ENCODE results near the gene TMIGD2.
"Not testable (repeated sequence)": the region's sequence is repeated elsewhere in the genome, so short reads cannot be mapped to it uniquely, and the experiment has no call there.

The TMIGD2 gene

GRCh38 chr19:4246767-4247593, 55.2 kb downstream of the TMIGD2 start, which contains the start of gene YJU2:
YJU2 (plus strand) TSS chr19:4247080; CDS start chr19:4247147, 67 bp downstream.
- Histone ChIP-seq H2AFZ (ENCODE audit: low read depth, low read length) (peak within 1 kb of the TSS; percentile 78), H3K9ac (ENCODE audit: low read length) (peak within 1 kb of the TSS; percentile 82), H3K4me3 (ENCODE audit: low read length) (peak within 1 kb of the TSS; percentile 80), H3K79me2 (ENCODE audit: low read length) (peaks cover 9% of the 10 kb centered on the region), H3K27me3 (ENCODE audit: low read depth, low read length) (no peaks in the 10 kb centered on the region), H3K36me3 (replicated peaks; ENCODE audit: low read depth, low read length) (peaks cover 45% of the 10 kb centered on the region), H3K9me3 (ENCODE audit: insufficient read depth, low read length) (no peaks in the 10 kb centered on the region), H3K4me2 (ENCODE audit: low read length) (peak within 1 kb of the TSS; percentile 69), H4K20me1 (ENCODE audit: insufficient read depth, low read length) (no peaks in the 10 kb centered on the region), H3K27ac (ENCODE audit: low read length) (peak within 1 kb of the TSS; percentile 87), H3K4me1 (ENCODE audit: low read length) (peaks cover 26% of the 10 kb centered on the region)
- TF ChIP-seq, protein P1, sequence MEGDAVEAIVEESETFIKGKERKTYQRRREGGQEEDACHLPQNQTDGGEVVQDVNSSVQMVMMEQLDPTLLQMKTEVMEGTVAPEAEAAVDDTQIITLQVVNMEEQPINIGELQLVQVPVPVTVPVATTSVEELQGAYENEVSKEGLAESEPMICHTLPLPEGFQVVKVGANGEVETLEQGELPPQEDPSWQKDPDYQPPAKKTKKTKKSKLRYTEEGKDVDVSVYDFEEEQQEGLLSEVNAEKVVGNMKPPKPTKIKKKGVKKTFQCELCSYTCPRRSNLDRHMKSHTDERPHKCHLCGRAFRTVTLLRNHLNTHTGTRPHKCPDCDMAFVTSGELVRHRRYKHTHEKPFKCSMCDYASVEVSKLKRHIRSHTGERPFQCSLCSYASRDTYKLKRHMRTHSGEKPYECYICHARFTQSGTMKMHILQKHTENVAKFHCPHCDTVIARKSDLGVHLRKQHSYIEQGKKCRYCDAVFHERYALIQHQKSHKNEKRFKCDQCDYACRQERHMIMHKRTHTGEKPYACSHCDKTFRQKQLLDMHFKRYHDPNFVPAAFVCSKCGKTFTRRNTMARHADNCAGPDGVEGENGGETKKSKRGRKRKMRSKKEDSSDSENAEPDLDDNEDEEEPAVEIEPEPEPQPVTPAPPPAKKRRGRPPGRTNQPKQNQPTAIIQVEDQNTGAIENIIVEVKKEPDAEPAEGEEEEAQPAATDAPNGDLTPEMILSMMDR (IDR thresholded peaks at IDR 0.05; ENCODE audit: low read depth, low read length) = peak; percentile 47
- no peak for TF ChIP-seq EZH2phosphoT487 (IDR thresholded peaks at IDR 0.05; ENCODE audit: low read depth)

DNA sequence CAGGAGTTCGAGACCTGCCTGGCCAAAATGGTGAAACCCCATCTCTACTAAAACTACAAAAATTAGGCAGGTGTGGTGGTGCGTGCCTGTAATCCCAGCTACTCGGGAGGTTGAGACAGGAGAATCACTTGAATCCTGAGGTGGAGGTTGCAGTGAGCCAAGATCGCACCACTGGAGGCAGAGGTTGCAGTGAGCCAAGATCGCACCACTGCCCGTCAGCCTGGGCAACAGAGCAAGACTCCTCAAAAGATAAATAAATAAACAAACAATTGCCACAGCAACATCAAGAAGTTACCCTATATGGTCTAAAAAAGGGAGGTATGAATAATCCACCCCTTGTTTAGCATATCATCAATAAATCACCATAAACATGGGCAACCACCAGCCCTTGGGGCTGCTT, 56.3 kb downstream of the TMIGD2 start:
- H4K20me1 ChIP-seq (ENCODE audit: insufficient read depth, low read length); H3K9me3 ChIP-seq (ENCODE audit: insufficient read depth, low read length); H3K79me2 ChIP-seq (ENCODE audit: low read length); H3K9ac ChIP-seq (ENCODE audit: low read length); H2AFZ ChIP-seq (ENCODE audit: low read depth, low read length); H3K27me3 ChIP-seq (ENCODE audit: low read depth, low read length): not testable (repeated sequence)
- Histone ChIP-seq H3K4me2 (ENCODE audit: low read length) (peak overlapping the region; percentile 69), H3K4me1 (ENCODE audit: low read length) (peaks cover 37% of the 10 kb centered on the region), H3K4me3 (ENCODE audit: low read length) (peak overlapping the region; percentile 80; the same call in 1 of the 2 replicates), H3K27ac (ENCODE audit: low read length) (peak overlapping the region; percentile 87; the same call in 1 of the 2 replicates), H3K36me3 (replicated peaks; ENCODE audit: low read depth, low read length) (peaks cover 51% of the 10 kb centered on the region)

All from OCI-LY3 (cell line).